NCI-H2196 (cell line): Measurements from ENCODE around the gene DUSP9.
A peak's percentile ranks its signal among the peaks of the same experiment; 100 is the strongest.
"Not testable (repeated sequence)": the region's sequence is repeated elsewhere in the genome, so short reads cannot be mapped to it uniquely, and the experiment has no call there.

ENCODE experiments used
- DNase-seq: peaks from one replicate; lab custom pipeline; 2025; ENCODE audit not compliant: unreplicated experiment; lab: John Stamatoyannopoulos, UW

Gene DUSP9

GRCh38 chrX:153670748-153671588 lies 24.0 kb downstream of the DUSP9 start:
- no peak for DNase-seq

- DNase-seq, result no peak
Measured at GRCh38 chrX:153671589-153672530, 24.9 kb downstream of the DUSP9 start.

- no peak for DNase-seq
Measured at GRCh38 chrX:153672531-153673427, 25.8 kb downstream of the DUSP9 start.

- no peak for DNase-seq
Measured at GRCh38 chrX:153673428-153674218, 26.6 kb downstream of the DUSP9 start, which contains the start of gene PNCK. Gene PNCK, minus strand, starts transcription at chrX:153673813. Its CDS starts 737 bp downstream, at chrX:153673076.

GRCh38 chrX:153674219-153674851 lies 27.3 kb downstream of the DUSP9 start:
- DNase-seq, result no peak

GRCh38 chrX:153681175-153681574 lies 34.2 kb downstream of the DUSP9 start:
- no peak for DNase-seq

- DNase-seq, result not testable (repeated sequence)
Measured at GRCh38 chrX:153683486-153683885, 36.5 kb downstream of the DUSP9 start.

GRCh38 chrX:153684467-153685155 lies 37.6 kb downstream of the DUSP9 start:
- no peak for DNase-seq

GRCh38 chrX:153685156-153685536 lies 38.1 kb downstream of the DUSP9 start:
- DNase-seq, result no peak

- no peak for DNase-seq
Measured at GRCh38 chrX:153685751-153686696, 39.0 kb downstream of the DUSP9 start.

GRCh38 chrX:153686711-153687110 lies 39.7 kb downstream of the DUSP9 start:
- no peak for DNase-seq

GRCh38 chrX:153687121-153688039 lies 40.4 kb downstream of the DUSP9 start, which contains the start of gene SLC6A8:
Gene SLC6A8, plus strand, starts transcription at chrX:153687926. Its CDS starts 649 bp downstream, at chrX:153688575.
- DNase-seq, result peak; percentile 49

- DNase-seq, result no peak
Measured at GRCh38 chrX:153688071-153688470, 41.1 kb downstream of the DUSP9 start.

GRCh38 chrX:153688506-153688905 lies 41.5 kb downstream of the DUSP9 start:
- DNase-seq, result no peak

GRCh38 chrX:153688911-153689590 lies 42.0 kb downstream of the DUSP9 start:
- no peak for DNase-seq
